ENCODE results near the gene RBM48.
A peak's percentile ranks its signal among the peaks of the same experiment; 100 is the strongest.
"Not testable (repeated sequence)": the region's sequence is repeated elsewhere in the genome, so short reads cannot be mapped to it uniquely, and the experiment has no call there.

RBM48 gene

DNA sequence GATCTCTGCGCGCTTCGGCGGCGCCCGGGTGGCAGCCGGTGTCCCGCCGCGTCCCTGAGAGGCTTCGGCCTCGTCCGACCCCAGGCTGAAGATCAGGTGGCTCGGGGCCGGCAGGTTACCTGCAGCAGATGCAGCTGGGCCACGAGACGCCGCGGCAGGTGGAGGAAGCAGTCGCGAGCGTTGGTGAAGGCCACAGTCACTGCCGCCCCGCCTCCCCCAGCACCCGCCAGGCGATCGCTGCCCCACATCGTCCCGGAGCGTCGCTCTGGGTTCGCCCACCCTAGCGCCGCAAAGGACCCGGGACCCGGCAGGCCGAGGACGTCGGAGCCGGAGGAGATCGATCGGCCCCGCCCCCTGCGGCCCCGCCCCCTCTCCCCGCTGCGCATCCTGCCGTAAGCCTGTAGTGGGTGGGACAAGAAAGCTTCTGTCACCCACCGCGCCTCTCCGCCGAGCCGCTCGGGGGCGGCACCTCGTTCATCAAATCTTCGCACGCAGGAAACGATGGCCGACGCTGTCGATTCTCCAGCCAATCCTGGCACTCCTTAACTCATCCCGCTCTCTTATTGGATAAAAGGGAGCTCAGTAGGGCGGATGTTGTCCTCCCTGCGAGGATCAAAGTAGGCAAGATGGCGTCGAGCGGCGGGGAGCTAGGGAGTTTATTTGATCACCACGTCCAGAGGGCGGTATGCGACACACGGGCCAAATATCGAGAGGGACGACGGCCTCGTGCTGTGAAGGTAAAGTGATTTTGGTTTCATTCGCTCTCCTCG, at the start of gene RBM48, which contains the start of gene PEX1:
Gene RBM48, plus strand, starts transcription at position 608 of the 770 bp plus-strand sequence. Its CDS starts 19 bp downstream, at position 627.
Gene PEX1, minus strand, starts transcription at position 333 of the 770 bp plus-strand sequence. Its CDS starts 85 bp downstream, at position 248.
- DNase-seq = peak; percentile 98

DNA sequence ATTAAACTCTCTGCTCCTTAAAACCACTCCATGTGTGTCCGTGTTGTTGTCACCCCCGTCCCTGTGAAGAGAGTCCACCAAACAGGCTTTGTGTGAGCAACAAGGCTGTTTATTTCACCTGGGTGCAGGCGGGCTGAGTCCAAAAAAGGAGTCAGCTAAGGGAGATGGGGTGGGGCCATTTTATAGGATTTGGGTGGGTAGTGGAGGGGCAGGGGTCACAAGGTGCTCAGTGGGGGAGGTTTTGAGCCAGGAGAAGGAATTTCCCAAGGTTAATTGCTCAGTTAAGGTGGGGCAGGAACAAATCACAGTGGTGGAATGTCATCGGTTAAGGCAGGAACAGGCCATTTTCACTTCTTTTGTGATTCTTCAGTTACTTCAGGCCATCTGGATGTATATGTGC, 49.4 kb upstream of the RBM48 start:
- not testable (repeated sequence) for DNase-seq

DNA sequence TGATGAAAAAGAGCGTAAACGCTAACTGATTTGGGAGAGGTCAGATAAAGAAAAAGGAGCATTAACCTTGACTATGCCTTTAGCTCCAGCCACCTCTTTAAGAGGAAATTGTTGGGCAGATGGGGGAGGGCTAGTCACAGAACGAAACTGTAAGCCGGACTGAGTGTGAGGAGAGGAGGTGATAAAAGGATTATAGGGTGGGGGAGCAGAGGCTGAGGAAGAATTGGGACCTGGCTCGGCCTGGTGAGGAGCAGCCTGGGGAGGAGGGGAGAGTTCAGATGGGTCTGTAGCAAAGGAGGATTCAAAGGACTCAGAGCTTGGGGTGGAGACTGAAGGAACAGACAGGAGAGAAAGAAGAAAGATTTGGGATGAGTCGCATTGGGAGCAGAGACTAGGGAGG, 45.0 kb upstream of the RBM48 start:
- DNase-seq = not testable (repeated sequence)

- not testable (repeated sequence) for DNase-seq
Observed at GRCh38 chr7:92484226-92484625, 44.4 kb upstream of the RBM48 start.

GRCh38 chr7:92485267-92485892, 43.2 kb upstream of the RBM48 start:
- DNase-seq = no peak

DNA sequence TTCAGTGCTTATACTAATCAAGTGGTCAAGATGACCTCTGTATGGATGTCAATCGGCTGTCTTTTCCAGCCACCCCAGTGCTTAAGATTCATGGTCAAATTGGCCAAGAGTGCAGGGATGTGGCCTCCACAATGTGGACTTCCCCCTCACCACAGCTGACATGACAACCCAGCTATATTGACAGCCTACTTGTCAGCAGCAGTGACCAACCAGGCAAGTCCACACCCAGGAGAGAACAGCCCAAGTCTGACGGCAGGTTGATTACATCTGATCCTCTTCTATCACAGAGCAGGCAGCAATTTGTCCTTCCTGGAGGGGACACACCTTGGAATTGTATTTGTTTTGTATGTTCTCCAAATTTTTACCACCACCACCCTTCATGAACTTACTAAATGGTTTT, 42.6 kb upstream of the RBM48 start:
- no peak for DNase-seq

DNA sequence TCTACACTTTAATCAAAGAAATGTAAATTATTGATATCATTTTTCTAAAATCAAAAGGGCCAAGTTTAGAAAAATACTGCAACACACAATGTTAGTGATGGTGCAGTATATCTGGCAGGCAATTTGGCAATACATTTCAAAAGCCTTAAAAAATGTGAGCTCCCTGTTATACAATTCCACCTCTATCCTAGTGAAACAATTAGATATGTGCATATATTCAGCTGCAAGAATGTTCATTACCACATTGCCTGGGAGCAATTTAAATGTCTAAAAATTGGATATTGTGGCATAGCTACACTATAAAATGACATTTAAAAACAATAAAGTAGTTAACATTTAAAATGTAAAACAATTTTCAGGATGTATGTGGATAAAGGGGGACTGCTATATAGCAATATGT, 40.8 kb upstream of the RBM48 start:
- no peak for DNase-seq

GRCh38 chr7:92489634-92490033, 39.0 kb upstream of the RBM48 start:
- no peak for DNase-seq

- DNase-seq = no peak
Observed at GRCh38 chr7:92496876-92497275, 31.7 kb upstream of the RBM48 start.

- no peak for DNase-seq
Observed at GRCh38 chr7:92498557-92498956, 30.0 kb upstream of the RBM48 start.

GRCh38 chr7:92503767-92504166, 24.8 kb upstream of the RBM48 start:
- DNase-seq = no peak

DNA sequence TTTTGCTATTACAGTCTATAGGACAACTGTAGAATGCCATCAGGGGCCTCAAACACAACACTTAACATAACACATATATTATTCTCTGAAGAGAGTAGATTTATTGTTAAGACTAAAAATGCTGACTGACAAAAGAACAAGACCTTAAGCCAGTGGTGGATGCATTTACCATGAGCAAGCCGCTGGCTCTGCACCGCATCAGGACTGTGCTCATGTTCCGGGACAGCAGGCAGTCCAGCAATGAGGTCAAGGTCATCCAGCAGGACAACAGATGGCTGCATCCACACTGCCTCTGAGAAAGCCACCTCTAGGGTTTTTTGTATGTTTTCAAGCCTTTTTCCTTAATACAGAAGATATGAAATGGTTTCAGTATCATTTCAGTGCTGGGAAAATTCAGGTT, 24.0 kb upstream of the RBM48 start:
- DNase-seq = no peak

- no peak for DNase-seq
Observed at GRCh38 chr7:92506363-92506762, 22.2 kb upstream of the RBM48 start.

GRCh38 chr7:92508946-92509345, 19.6 kb upstream of the RBM48 start:
- no peak for DNase-seq

- no peak for DNase-seq
Observed at GRCh38 chr7:92513167-92513902, 15.3 kb upstream of the RBM48 start.

GRCh38 chr7:92517631-92518030, 11.0 kb upstream of the RBM48 start:
- DNase-seq = no peak

- no peak for DNase-seq
Observed at GRCh38 chr7:92520024-92520423, 8.6 kb upstream of the RBM48 start.

DNA sequence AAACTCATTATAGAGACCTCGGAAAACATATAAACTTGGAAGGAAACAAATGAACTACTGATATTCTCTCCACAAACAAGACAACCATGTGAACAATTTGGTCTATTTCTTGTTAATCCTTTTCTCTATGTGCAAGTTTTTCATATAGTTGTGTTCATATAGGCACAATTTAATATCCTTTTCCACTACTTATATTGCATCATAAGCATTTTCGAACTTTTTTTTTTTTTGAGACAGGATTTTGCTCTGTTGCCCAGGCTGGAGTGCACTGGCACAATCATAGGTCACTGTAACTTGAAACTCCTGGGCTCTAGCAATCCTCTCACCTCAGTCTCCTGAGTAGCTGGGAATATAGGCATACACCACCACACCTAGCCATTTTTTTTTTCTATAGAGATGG, 5.5 kb upstream of the RBM48 start:
- DNase-seq = no peak

GRCh38 chr7:92527300-92528187, 1.1 kb upstream of the RBM48 start:
- DNase-seq = peak; percentile 34 to 57

- DNase-seq = no peak
Observed at GRCh38 chr7:92528958-92529264, 316 bp downstream of the RBM48 start.

- no peak for DNase-seq
Observed at GRCh38 chr7:92534572-92534971, 6.0 kb downstream of the RBM48 start.

DNA sequence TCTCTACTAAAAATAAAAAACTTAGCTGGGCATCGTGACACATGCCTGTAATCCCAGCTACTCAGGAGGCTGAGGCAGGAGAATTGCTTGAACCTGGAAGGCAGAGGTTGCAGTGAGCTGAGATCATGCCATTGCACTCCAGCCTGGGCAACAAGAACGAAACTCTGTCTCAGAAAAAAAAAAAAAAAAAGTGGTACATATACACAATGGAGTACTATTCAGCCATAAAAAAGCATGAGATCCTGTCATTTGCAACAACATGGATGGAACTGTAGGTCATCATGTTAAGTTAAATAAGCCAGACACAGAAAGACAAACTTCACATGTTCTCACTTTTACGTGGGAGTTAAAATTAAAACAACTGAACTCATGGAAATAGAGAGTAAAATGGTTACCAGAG, 14.9 kb downstream of the RBM48 start:
- not testable (repeated sequence) for DNase-seq

- DNase-seq = not testable (repeated sequence)
Observed at GRCh38 chr7:92545116-92545515, 16.5 kb downstream of the RBM48 start.

Measured in CD4-positive, alpha-beta T cell treated with Interferon alpha-2 for 1 hour (primary cell).